Liver (tissue), 9 donors: ENCODE measurements around the gene PPP2R5B. TPM values are rescaled to one million over a fixed set of nuclear protein-coding genes. Genes with fewer than 3 reads are reported as not detected.

Experiments used
- DNase-seq: peaks from one replicate; pipeline ENCODE4 v3.0.0-alpha.2; 2017; ENCODE audit warnings: low spot score
- H3K27ac ChIP-seq, 2 donors: one replicate each; pipeline ENCODE4 v1.7.0; 2013; ENCODE audit warnings: inconsistent platforms in 2 of 2, low read length in 2 of 2, control low read depth in 1 of 2, low read depth in 1 of 2, mild to moderate bottlenecking in 1 of 2
- H3K27me3 ChIP-seq, 4 donors: one replicate each; pipeline versions ENCODE4 v1.6.1 to v1.7.0; 2013; ENCODE audit warnings: low read length in 3 of 4, inconsistent platforms in 1 of 4, mild to moderate bottlenecking in 1 of 4, moderate library complexity in 1 of 4; ENCODE audit not compliant: control insufficient read depth in 4 of 4, insufficient read depth in 4 of 4
- H3K36me3 ChIP-seq, 4 donors: one replicate each; pipeline versions ENCODE4 v1.6.1 to v1.7.0; 2013; ENCODE audit warnings: low read length in 3 of 4, mild to moderate bottlenecking in 3 of 4, low read depth in 1 of 4, moderate library complexity in 1 of 4; ENCODE audit not compliant: control insufficient read depth in 4 of 4, insufficient read depth in 3 of 4
- H3K4me1 ChIP-seq, 4 donors: one replicate each; pipeline versions ENCODE4 v1.6.1 to v1.7.0; 2013; ENCODE audit warnings: low read length in 3 of 4, mild to moderate bottlenecking in 3 of 4, moderate library complexity in 1 of 4; ENCODE audit not compliant: control insufficient read depth in 4 of 4, insufficient read depth in 4 of 4
- H3K4me3 ChIP-seq, 3 donors: one replicate each; pipeline versions ENCODE4 v1.6.1 to v1.7.0; 2013; ENCODE audit warnings: low read length in 3 of 3, control low read depth in 1 of 3, low read depth in 1 of 3, mild to moderate bottlenecking in 1 of 3
- H3K9ac ChIP-seq, 2 donors: one replicate each; pipeline ENCODE4 v1.7.0; 2013; ENCODE audit warnings: low read length in 2 of 2, mild to moderate bottlenecking in 2 of 2, moderate library complexity in 2 of 2, control low read depth in 1 of 2, low read depth in 1 of 2
- H3K9me3 ChIP-seq, 4 donors: one replicate each; pipeline versions ENCODE4 v1.6.1 to v1.7.0; 2013; ENCODE audit warnings: low read length in 3 of 4; ENCODE audit not compliant: control insufficient read depth in 4 of 4
- ATF3 ChIP-seq: IDR thresholded peaks from 2 replicates; pipeline ENCODE4 v1.6.1; 2016; ENCODE audit warnings: antibody characterized with exemption
- EGR1 ChIP-seq, 2 donors: IDR thresholded peaks; 2 replicates each; pipeline ENCODE4 v1.6.1; 2016 to 2018; ENCODE audit warnings: antibody characterized with exemption in 2 of 2, low read depth in 2 of 2
- FOXA2 ChIP-seq: IDR thresholded peaks from 2 replicates; pipeline ENCODE4 v1.6.1; 2016; ENCODE audit warnings: antibody characterized with exemption
- GABPA ChIP-seq, 2 donors: IDR thresholded peaks in 1 of 2; conservative IDR thresholded peaks in 1 of 2; 2 replicates each; pipeline ENCODE4 v1.6.1; 2016; ENCODE audit warnings: antibody characterized with exemption in 2 of 2, mild to moderate bottlenecking in 1 of 2, moderate library complexity in 1 of 2
- HNF4A ChIP-seq, 2 donors: conservative IDR thresholded peaks; 2 replicates each; pipeline ENCODE4 v1.6.1; 2016; ENCODE audit warnings: antibody characterized with exemption in 2 of 2, mild to moderate bottlenecking in 2 of 2
- HNF4G ChIP-seq: IDR thresholded peaks from 2 replicates; pipeline ENCODE4 v1.6.1; 2016; ENCODE audit warnings: antibody characterized with exemption
- JUND ChIP-seq, 2 donors: IDR thresholded peaks; 2 replicates each; pipeline ENCODE4 v1.6.1; 2016; ENCODE audit warnings: antibody characterized with exemption in 2 of 2
- NR2F2 ChIP-seq: IDR thresholded peaks from 2 replicates; pipeline ENCODE4 v1.6.1; 2016; ENCODE audit warnings: antibody characterized with exemption
- RAD21 ChIP-seq, 2 donors: IDR thresholded peaks; 2 replicates each; pipeline ENCODE4 v1.6.1; 2016; ENCODE audit warnings: antibody characterized with exemption in 2 of 2, mild to moderate bottlenecking in 2 of 2
- REST ChIP-seq: IDR thresholded peaks from 2 replicates; pipeline ENCODE4 v1.6.1; 2016; ENCODE audit warnings: antibody characterized with exemption, mild to moderate bottlenecking
- RXRA ChIP-seq, 2 donors: IDR thresholded peaks; 2 replicates each; pipeline ENCODE4 v1.6.1; 2017 to 2018; ENCODE audit warnings: antibody characterized with exemption in 2 of 2, mild to moderate bottlenecking in 1 of 2
- SP1 ChIP-seq: IDR thresholded peaks from 2 replicates; pipeline ENCODE4 v1.6.1; 2018; ENCODE audit warnings: antibody characterized with exemption, mild to moderate bottlenecking
- TAF1 ChIP-seq: conservative IDR thresholded peaks from 2 replicates; pipeline ENCODE4 v1.6.1; 2016; ENCODE audit warnings: antibody characterized with exemption, mild to moderate bottlenecking
- YY1 ChIP-seq: IDR thresholded peaks from 2 replicates; pipeline ENCODE4 v1.6.1; 2016; ENCODE audit warnings: antibody characterized with exemption, mild to moderate bottlenecking
- ZBTB33 ChIP-seq: IDR thresholded peaks from 2 replicates; pipeline ENCODE4 v1.6.1; 2016; ENCODE audit warnings: antibody characterized with exemption
- WGBS: extraction: QIAGEN DNeasy Blood & Tissue Kit; methylation state at CpG from one replicate; pipeline ENCODE4 v1.1.7; 2013; 5-methylcytosine and 5-hydroxymethylcytosine counted together
- polyA plus RNA-seq, 2 donors: library from polyadenylated mRNA; stranded (reverse) in 1 of 2; unstranded in 1 of 2; fragments of 200-250 nt in 1 of 2; fragments of >200 nt in 1 of 2; fragmentation: Nextera tagmentation in 1 of 2; extraction: Ambion mirVana in 1 of 2; gene quantifications; one replicate each; pipeline versions ENCODE4 v1.2.1 to v1.2.3, GENCODE V29; 2013 to 2015
- total RNA-seq, 2 donors: library from RNA; depleted of rRNA; stranded (reverse); fragments of >200 nt; gene quantifications; one replicate each; pipeline ENCODE4 v1.2.3, GENCODE V29; 2014
- donor health status: healthy.
- donor health status: healthy.
- donor health status: healthy.
- donor health status: healthy.
- donor health status: healthy.

The PPP2R5B gene
- total and polyA plus RNA-seq, 4 donors = 2.9 to 6.6 (median 5.1) TPM

DNA sequence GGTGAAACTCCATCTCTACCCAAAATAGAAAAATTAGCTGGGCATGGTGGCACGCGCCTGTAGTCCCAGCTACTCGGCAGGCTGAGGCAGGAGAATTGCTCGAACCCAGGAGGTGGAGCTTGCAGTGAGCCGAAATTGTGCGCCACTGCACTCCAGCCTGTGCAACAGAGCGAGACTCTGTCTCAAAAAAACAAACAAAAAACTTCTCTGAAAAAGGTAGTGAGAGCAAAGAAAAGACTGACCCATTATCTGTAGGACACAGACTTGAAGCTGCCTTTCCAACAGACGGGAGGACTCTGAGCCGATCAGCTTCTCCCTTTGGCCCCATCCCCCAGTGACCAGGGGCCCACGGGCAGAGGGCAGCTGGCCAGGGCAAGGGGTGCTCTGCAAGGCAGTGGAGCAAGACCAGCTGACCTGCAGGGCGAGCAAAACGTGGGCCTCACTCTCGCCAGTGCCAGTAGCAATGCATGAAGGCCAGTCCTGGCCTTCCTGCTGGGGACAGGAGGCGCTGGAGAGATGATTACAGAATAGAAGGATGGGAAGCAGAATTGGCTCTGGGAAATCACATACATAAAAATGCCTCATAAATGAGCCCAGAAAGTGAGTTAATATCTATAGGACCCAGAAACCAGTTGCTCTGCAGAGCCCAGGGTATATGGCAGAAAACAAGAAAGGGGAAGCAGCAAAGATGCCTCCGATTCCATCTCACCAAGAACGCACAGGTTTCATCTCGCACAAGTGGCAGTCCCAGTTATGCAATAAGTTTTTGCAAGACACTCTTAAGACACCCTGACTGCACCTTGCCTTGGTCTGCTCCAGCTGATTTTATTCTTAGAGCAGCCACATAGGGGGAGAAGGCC, 48.9 kb upstream of the PPP2R5B start:
- no peaks in the 10 kb centered on the region for H3K36me3 ChIP-seq
- H3K9ac ChIP-seq = no peak overlapping the region
- DNase-seq = no peak
- peak overlapping the region; percentile 48 to 72 for H3K27ac ChIP-seq
- TF ChIP-seq YY1 (no peak), HNF4A (conservative IDR thresholded peaks at IDR 0.05) (peak; percentile 71 to 82), RAD21 (IDR thresholded peaks at IDR 0.05) (peak in 1 of 2 donors; percentile 14), HNF4G (no peak), RXRA (IDR thresholded peaks at IDR 0.05) (peak; percentile 48 to 64), SP1 (peak; percentile 39), NR2F2 (no peak)
- 49% methylated on average over 17 of the region's 17 CpGs for WGBS
- H3K9me3 ChIP-seq = no peaks in the 10 kb centered on the region
- H3K27me3 ChIP-seq = no peaks in the 10 kb centered on the region
- peaks cover 27 to 86% (median 79%) of the 10 kb centered on the region in 4 donors for H3K4me1 ChIP-seq
- peak overlapping the region in 1 of 3 donors; percentile 0 for H3K4me3 ChIP-seq

- no peaks in the 10 kb centered on the region for H3K9me3 ChIP-seq
- peaks cover 21 to 83% (median 73%) of the 10 kb centered on the region in 4 donors for H3K4me1 ChIP-seq
- DNase-seq = no peak
- WGBS = 67% methylated on average over 11 of the region's 11 CpGs
- H3K9ac ChIP-seq = peak overlapping the region; percentile 14 to 32
- no peaks in the 10 kb centered on the region for H3K36me3 ChIP-seq
- peak overlapping the region; percentile 72 to 77 for H3K27ac ChIP-seq
- H3K27me3 ChIP-seq = no peaks in the 10 kb centered on the region
- TF ChIP-seq YY1 = no peak
- no peak for TF ChIP-seq ZBTB33
- no peak for TF ChIP-seq SP1
- TF ChIP-seq NR2F2 = no peak
- no peak for TF ChIP-seq HNF4G
- TF ChIP-seq GABPA (IDR thresholded peaks at IDR 0.05 in 1 of 2, conservative IDR thresholded peaks at IDR 0.05 in 1 of 2) = no peak
- TF ChIP-seq EGR1 (IDR thresholded peaks at IDR 0.05; ENCODE audit: low read depth in 2 of 2) = no peak
- TF ChIP-seq TAF1 = no peak
- no peak for TF ChIP-seq REST
- no peak for TF ChIP-seq FOXA2
- TF ChIP-seq RXRA (IDR thresholded peaks at IDR 0.05) = no peak
- TF ChIP-seq JUND (IDR thresholded peaks at IDR 0.05) = no peak
- no peak for TF ChIP-seq ATF3
- H3K4me3 ChIP-seq = peak overlapping the region in 2 of 3 donors; percentile 1 to 96
These were observed 48.2 kb upstream of the PPP2R5B start for GRCh38 chr11:64876229-64876750.
